GM12873 (cell line): Measurements from ENCODE around the gene NHS.

Experiments used
- CTCF ChIP-seq: IDR thresholded peaks from 2 replicates; pipeline ENCODE4 v1.5.1; 2012; ENCODE audit warnings: low read depth, mild to moderate bottlenecking, moderate library complexity, low read length, control low read depth; ENCODE audit not compliant: insufficient read depth; ENCODE audit errors: missing control alignments

The NHS gene

GRCh38 chrX:17555846-17556245 is 180.8 kb downstream of the NHS start:
- no peak for TF ChIP-seq CTCF

GRCh38 chrX:17559728-17560379 is 184.9 kb downstream of the NHS start:
- no peak for TF ChIP-seq CTCF

DNA sequence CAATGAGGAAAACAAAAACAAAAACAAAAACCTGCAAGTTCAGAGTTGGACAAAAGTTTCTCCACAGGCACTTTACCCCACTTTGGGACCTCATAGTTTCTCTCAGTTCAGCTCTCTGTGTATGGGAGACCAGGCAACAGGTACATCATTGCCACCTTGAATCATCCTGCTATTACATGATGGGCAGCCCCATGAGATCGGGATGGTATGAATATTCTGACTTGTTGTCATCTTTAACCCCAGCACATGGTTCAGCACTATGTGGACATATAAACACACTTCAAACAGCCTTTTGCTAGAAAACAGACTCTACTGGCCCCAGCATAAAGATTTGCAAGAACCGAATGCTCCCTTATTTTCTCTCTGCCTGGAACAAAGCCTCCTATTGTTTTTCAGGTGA is 185.4 kb downstream of the NHS start:
- TF ChIP-seq CTCF: no peak

DNA sequence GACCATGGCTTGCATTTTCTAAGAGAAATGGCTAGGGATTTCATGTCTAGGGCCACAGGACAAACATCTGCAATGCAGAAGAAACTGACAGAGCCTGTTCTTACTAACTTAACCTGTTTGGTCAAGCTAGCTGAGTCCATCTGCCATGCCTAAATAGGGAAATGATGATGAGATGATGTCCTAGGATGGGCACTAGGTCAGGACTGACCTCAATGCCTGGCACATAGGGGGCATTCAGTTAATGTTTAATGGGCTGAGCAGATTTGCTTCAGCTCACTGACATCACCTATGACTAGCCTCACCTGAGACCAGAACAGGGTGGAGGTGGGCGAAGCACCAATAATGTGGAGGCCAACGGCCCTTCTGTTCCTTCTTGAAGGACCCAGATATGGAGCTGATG is 188.1 kb downstream of the NHS start:
- TF ChIP-seq CTCF: no peak

DNA sequence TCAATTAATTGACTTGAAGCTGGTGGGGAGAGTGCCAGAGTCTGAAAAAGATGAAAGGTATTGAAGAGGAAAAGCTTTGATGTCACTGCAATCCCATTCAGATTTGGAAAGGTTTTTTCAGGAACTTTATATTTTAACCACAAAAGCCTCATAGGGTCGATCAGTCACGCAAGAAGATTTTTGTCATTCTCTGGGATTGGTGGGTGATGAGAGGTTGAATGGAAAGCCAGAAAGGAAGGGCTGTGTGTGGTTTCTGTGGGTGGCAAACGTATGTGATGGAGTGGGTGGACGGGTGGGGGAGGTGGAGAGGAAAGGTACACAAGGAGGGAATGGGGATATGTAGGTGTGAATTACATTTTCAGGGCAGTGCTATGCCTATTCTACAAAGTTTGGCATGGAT is 188.5 kb downstream of the NHS start:
- TF ChIP-seq CTCF: no peak

DNA sequence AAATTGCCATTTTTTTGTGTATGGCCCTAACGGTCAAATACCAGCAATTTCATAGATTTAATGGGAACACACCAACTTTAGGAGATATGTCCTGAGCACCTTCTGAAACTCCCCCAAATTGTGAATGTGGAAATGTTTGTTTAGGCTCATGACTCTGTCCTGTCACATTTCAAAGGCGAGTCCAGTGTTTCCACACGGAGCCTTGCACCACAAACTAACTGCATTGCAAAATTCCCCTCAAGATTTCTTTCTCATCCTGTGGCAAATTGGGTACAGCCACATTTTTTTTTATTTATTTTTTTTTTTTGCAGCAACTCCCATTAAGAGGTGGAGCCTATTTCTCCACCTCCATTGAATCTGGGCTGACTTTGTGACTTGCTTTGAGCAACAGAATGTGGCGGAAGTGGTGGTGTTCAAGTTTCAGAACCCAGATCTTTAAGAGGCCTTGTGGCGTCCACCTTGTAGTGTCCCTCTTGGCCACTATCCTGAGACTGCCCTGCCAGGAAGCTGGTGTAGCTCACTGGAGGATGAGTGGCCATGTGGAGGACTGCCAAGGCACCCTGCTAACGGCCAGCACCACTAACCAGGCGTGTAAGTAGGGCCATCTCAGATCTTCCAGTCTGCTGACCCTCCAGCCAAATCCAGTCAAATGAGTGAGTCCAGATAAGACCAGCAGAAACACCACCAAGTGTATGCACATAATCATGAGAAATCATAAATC is 189.8 kb downstream of the NHS start:
- no peak for TF ChIP-seq CTCF

DNA sequence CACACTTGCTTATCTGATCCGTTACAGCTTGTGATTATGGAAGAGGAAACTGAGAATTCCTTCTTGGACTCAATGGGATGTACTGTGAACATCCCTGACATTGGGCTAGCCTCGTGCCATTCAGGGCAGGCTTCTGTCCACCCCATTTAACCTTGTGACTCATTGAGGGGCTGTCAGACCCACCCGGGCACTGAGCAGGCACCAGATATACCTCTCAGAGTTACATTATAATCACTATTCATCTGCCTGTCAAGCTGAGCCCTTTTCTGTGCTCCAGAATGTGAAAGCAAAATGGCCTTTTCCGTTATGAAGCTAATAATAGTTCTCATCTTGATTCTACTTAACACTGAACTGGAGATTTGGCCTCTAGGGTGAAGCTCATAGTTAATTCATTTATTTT is 191.7 kb downstream of the NHS start:
- no peak for TF ChIP-seq CTCF
